CD14-positive monocyte (primary cell): Measurements from ENCODE around the gene FHOD3. TPM values are rescaled to one million over a fixed set of nuclear protein-coding genes. Genes with fewer than 3 reads are reported as not detected.

Experiments
- DNase-seq, 3 donors: peaks; one replicate each; pipeline ENCODE4 v3.0.0-alpha.2; 2011 to 2022
- H2AFZ ChIP-seq: 2 replicates; pipeline ENCODE4 v1.6.0; 2012; ENCODE audit warnings: mild to moderate bottlenecking, low read depth, low read length, inconsistent platforms; ENCODE audit not compliant: insufficient read depth, poor library complexity, severe bottlenecking
- H3K27ac ChIP-seq, 2 donors: 1 replicate in 1 of 2; 2 replicates in 1 of 2; pipeline ENCODE4 v1.5.1; 2012 to 2013; ENCODE audit warnings: low read length in 2 of 2, control low read depth in 1 of 2, inconsistent platforms in 1 of 2, low read depth in 1 of 2, mild to moderate bottlenecking in 1 of 2
- H3K27me3 ChIP-seq, 2 donors: one replicate each; pipeline versions ENCODE4 v1.6.0 to v1.6.1; 2011 to 2013; ENCODE audit warnings: low read length in 2 of 2; ENCODE audit not compliant: control insufficient read depth in 2 of 2, insufficient read depth in 2 of 2
- H3K36me3 ChIP-seq, 2 donors: replicated peaks in 1 of 2; 1 replicate in 1 of 2; 2 replicates in 1 of 2; pipeline versions ENCODE4 v1.5.1 to v1.6.1; 2012 to 2013; ENCODE audit warnings: low read length in 2 of 2, control low read depth in 1 of 2, inconsistent platforms in 1 of 2, mild to moderate bottlenecking in 1 of 2; ENCODE audit not compliant: insufficient read depth in 2 of 2, control insufficient read depth in 1 of 2
- H3K4me1 ChIP-seq, 2 donors: 1 replicate in 1 of 2; 2 replicates in 1 of 2; pipeline versions ENCODE4 v1.5.1 to v1.6.1; 2012 to 2013; ENCODE audit warnings: low read length in 2 of 2, control low read depth in 1 of 2, inconsistent platforms in 1 of 2, mild to moderate bottlenecking in 1 of 2, moderate library complexity in 1 of 2; ENCODE audit not compliant: insufficient read depth in 2 of 2, control insufficient read depth in 1 of 2
- H3K4me2 ChIP-seq: replicated peaks from 2 replicates; pipeline ENCODE3; 2012; ENCODE audit warnings: low read length, moderate library complexity, mild to moderate bottlenecking; ENCODE audit not compliant: poor library complexity, severe bottlenecking; ENCODE audit errors: extremely low read depth
- H3K4me3 ChIP-seq, 3 experiments: fragments of 200-600 bp in 1 of 3; sonication (generic) in 1 of 3; replicated peaks in 1 of 3; 1 replicate in 2 of 3; 2 replicates in 1 of 3; pipeline ENCODE4 v1.5.1; 2011 to 2013; ENCODE audit warnings: low read length in 3 of 3, mild to moderate bottlenecking in 3 of 3, control low read depth in 2 of 3, low read depth in 2 of 3, inconsistent platforms in 1 of 3, moderate library complexity in 1 of 3
- H3K79me2 ChIP-seq: 2 replicates; pipeline ENCODE4 v1.6.0; 2012; ENCODE audit warnings: mild to moderate bottlenecking, control low read depth, inconsistent platforms, low read length, moderate library complexity; ENCODE audit not compliant: insufficient read depth
- H3K9ac ChIP-seq: 2 replicates; pipeline ENCODE4 v1.6.0; 2017; ENCODE audit warnings: low read length, mild to moderate bottlenecking; ENCODE audit not compliant: insufficient read depth, poor library complexity, severe bottlenecking
- H3K9me3 ChIP-seq, 2 donors: replicated peaks in 1 of 2; 1 replicate in 1 of 2; 2 replicates in 1 of 2; pipeline versions ENCODE4 v1.5.1 to v1.6.1; 2012 to 2013; ENCODE audit warnings: low read length in 2 of 2, control low read depth in 1 of 2; ENCODE audit not compliant: control insufficient read depth in 1 of 2, insufficient read depth in 1 of 2
- H4K20me1 ChIP-seq: 2 replicates; pipeline ENCODE4 v1.6.0; 2012; ENCODE audit warnings: mild to moderate bottlenecking, low read length, control low read depth, moderate library complexity; ENCODE audit not compliant: insufficient read depth
- H3K27ac Mint-ChIP-seq, 7 donors: one replicate each; pipeline ENCODE4 v1.8.0; 2020; ENCODE audit warnings: mild to moderate bottlenecking in 7 of 7, mixed read lengths in 7 of 7, moderate library complexity in 6 of 7, inconsistent platforms in 2 of 7
- H3K27me3 Mint-ChIP-seq, 3 donors: one replicate each; pipeline ENCODE4 v1.8.0; 2021 to 2022; ENCODE audit warnings: low read depth in 3 of 3, mild to moderate bottlenecking in 3 of 3, mixed read lengths in 3 of 3, moderate library complexity in 3 of 3, inconsistent platforms in 1 of 3
- H3K36me3 Mint-ChIP-seq, 2 donors: one replicate each; pipeline ENCODE4 v1.8.0; 2020; ENCODE audit warnings: mixed read lengths in 2 of 2, inconsistent platforms in 1 of 2, mild to moderate bottlenecking in 1 of 2
- H3K4me1 Mint-ChIP-seq: one replicate; pipeline ENCODE4 v1.8.0; 2020; ENCODE audit warnings: mild to moderate bottlenecking, mixed read lengths
- H3K4me3 Mint-ChIP-seq, 2 donors: one replicate each; pipeline ENCODE4 v1.8.0; 2020; ENCODE audit warnings: mild to moderate bottlenecking in 2 of 2, mixed read lengths in 2 of 2, moderate library complexity in 1 of 2
- H3K9me3 Mint-ChIP-seq, 7 donors: one replicate each; pipeline ENCODE4 v1.8.0; 2020 to 2022; ENCODE audit warnings: mixed read lengths in 7 of 7, mild to moderate bottlenecking in 6 of 7, moderate library complexity in 6 of 7, inconsistent platforms in 2 of 7
- WGBS: methylation state at CpG from one replicate; pipeline ENCODE4 v1.1.5; 2013; ENCODE audit warnings: missing lambda C conversion rate; ENCODE audit not compliant: insufficient coverage; 5-methylcytosine and 5-hydroxymethylcytosine counted together
- intact Hi-C, 2 donors: fragments of 100-400 bp; cut with micrococcal nuclease; formaldehyde crosslinking; loops; one replicate each; pipeline versions ENCODE4 v1.15.0 to v1.15.1; 2023
- polyA plus RNA-seq, 3 donors: library from polyadenylated mRNA; depleted of rRNA in 1 of 3; unstranded in 2 of 3; stranded (reverse) in 1 of 3; fragments of 300-500 nt in 2 of 3; fragments of >200 nt in 1 of 3; fragmentation: Illumina TruSeq in 2 of 3; gene quantifications; 1 replicate in 2 of 3; 2 replicates in 1 of 3; pipeline ENCODE4 v1.2.3, GENCODE V29; 2012 to 2021
- TF ChIP-seq, protein P1 (sequence below): fragments of 200-600 bp; IDR thresholded peaks from one replicate; pipeline ENCODE4 v1.8.0; 2022; ENCODE audit warnings: antibody characterized with exemption, mild to moderate bottlenecking

The FHOD3 gene
- polyA plus RNA-seq, 3 donors, result not detected

DNA sequence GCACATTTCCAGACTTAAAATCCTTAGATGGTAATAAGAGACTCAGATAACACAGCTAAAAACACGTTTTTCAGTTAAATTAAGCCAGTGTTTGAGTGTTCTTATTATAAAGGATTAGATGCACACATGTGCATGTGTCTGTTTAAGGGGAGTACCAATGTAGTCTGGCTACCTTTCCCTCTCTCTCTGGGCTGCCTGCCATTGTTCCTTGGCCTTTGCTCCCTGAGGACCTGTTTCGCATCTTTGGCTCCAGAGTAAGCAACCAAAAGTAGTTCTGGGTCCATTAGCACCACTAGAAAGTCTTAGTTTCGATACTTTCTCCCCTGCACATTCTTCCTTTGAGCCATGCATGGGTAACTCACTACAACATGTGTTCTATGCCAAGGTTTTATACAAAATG lies 303.0 kb downstream of the FHOD3 start:
- DNase-seq, result no peak
- no peak overlapping the region for H2AFZ ChIP-seq
- no peaks in the 10 kb centered on the region for H3K4me1 ChIP-seq
- H3K4me3 Mint-ChIP-seq, result no peak overlapping the region
- no peaks in the 10 kb centered on the region for H3K4me1 Mint-ChIP-seq
- no peak overlapping the region for H3K4me2 ChIP-seq
- no peak overlapping the region for H3K9ac ChIP-seq
- WGBS, result no CpG with 5 or more reads among the region's 3 CpGs
- H3K9me3 Mint-ChIP-seq, result peaks cover 0 to 8% (median 2%) of the 10 kb centered on the region in 7 donors
- H3K36me3 ChIP-seq, result no peaks in the 10 kb centered on the region
- H3K27ac ChIP-seq, result no peak overlapping the region
- no peak overlapping the region for H3K27ac Mint-ChIP-seq
- no peaks in the 10 kb centered on the region for H3K36me3 Mint-ChIP-seq
- H3K79me2 ChIP-seq, result no peaks in the 10 kb centered on the region
- H3K9me3 ChIP-seq, result no peaks in the 10 kb centered on the region
- TF ChIP-seq, protein P1, sequence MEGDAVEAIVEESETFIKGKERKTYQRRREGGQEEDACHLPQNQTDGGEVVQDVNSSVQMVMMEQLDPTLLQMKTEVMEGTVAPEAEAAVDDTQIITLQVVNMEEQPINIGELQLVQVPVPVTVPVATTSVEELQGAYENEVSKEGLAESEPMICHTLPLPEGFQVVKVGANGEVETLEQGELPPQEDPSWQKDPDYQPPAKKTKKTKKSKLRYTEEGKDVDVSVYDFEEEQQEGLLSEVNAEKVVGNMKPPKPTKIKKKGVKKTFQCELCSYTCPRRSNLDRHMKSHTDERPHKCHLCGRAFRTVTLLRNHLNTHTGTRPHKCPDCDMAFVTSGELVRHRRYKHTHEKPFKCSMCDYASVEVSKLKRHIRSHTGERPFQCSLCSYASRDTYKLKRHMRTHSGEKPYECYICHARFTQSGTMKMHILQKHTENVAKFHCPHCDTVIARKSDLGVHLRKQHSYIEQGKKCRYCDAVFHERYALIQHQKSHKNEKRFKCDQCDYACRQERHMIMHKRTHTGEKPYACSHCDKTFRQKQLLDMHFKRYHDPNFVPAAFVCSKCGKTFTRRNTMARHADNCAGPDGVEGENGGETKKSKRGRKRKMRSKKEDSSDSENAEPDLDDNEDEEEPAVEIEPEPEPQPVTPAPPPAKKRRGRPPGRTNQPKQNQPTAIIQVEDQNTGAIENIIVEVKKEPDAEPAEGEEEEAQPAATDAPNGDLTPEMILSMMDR, result no peak
- H3K4me3 ChIP-seq, result no peak overlapping the region
- H3K27me3 ChIP-seq, result no peaks in the 10 kb centered on the region
- no peaks in the 10 kb centered on the region for H4K20me1 ChIP-seq
- peaks cover 0 to 2% (median 1%) of the 10 kb centered on the region in 3 donors for H3K27me3 Mint-ChIP-seq
- intact Hi-C loops, result no loop called here

DNA sequence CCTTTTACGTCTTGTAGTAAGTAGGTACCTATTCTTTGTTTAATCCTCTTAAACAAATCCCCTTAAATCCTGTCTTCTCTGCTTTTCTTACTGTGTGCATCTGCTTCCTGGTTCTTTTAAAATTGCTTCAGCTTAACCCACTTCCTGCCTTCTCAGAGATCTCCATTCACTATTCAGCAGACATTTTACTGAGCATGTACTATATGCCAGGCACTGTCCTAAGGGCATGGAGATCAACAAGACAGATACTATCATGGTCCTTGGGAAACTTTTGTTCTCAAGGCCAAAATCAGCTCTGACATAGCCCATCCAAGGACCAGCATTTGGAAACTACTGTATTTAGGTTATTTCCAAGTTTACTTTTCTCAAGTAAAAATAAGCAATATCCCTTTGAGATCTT lies 303.8 kb downstream of the FHOD3 start:
- intact Hi-C loops, result no loop called here
- DNase-seq, result no peak
- H3K4me1 ChIP-seq, result no peaks in the 10 kb centered on the region
- H3K27ac ChIP-seq, result no peak overlapping the region
- Mint-ChIP-seq H3K4me3 (no peak overlapping the region), H3K9me3 (peaks cover 0 to 8% (median 2%) of the 10 kb centered on the region in 7 donors), H3K4me1 (no peaks in the 10 kb centered on the region), H3K27ac (no peak overlapping the region), H3K27me3 (peaks cover 0 to 2% (median 1%) of the 10 kb centered on the region in 3 donors), H3K36me3 (no peaks in the 10 kb centered on the region)
- H3K79me2 ChIP-seq, result no peaks in the 10 kb centered on the region
- H3K9me3 ChIP-seq, result no peaks in the 10 kb centered on the region
- no peaks in the 10 kb centered on the region for H3K27me3 ChIP-seq
- no peaks in the 10 kb centered on the region for H4K20me1 ChIP-seq
- H3K4me2 ChIP-seq, result no peak overlapping the region
- WGBS, result 100% methylated on average over 1 of the region's 1 CpG
- H3K9ac ChIP-seq, result no peak overlapping the region
- H2AFZ ChIP-seq, result no peak overlapping the region
- no peaks in the 10 kb centered on the region for H3K36me3 ChIP-seq
- TF ChIP-seq, protein P1, result no peak
- H3K4me3 ChIP-seq, result no peak overlapping the region
